ENCODE measurements around the gene GTF3C1.

DNA sequence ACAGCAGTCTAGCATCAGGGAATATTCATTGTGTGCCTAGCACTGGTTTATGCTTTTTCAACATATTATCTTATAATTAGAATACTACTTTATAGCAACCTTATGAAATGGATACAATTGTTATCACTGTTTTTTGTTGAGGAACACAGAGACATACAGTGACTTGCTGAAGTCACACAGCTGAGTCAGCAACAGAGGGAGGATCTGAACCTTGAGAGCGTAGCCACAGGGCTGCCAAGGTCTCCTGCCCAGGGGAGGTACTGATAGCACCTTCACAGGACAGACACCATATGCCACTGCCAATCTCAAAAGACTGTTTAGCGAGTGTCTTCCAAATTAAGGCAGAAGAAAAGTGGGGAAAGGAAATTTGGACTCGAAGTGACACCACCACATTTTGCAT is 63.0 kb downstream of the GTF3C1 start:
- TF ChIP-seq, protein P1, sequence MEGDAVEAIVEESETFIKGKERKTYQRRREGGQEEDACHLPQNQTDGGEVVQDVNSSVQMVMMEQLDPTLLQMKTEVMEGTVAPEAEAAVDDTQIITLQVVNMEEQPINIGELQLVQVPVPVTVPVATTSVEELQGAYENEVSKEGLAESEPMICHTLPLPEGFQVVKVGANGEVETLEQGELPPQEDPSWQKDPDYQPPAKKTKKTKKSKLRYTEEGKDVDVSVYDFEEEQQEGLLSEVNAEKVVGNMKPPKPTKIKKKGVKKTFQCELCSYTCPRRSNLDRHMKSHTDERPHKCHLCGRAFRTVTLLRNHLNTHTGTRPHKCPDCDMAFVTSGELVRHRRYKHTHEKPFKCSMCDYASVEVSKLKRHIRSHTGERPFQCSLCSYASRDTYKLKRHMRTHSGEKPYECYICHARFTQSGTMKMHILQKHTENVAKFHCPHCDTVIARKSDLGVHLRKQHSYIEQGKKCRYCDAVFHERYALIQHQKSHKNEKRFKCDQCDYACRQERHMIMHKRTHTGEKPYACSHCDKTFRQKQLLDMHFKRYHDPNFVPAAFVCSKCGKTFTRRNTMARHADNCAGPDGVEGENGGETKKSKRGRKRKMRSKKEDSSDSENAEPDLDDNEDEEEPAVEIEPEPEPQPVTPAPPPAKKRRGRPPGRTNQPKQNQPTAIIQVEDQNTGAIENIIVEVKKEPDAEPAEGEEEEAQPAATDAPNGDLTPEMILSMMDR (conservative IDR thresholded peaks at IDR 0.05 in 1 of 2, IDR thresholded peaks at IDR 0.05 in 1 of 2; ENCODE audit: extremely low read depth in 1 of 2, insufficient read depth in 1 of 2, low read depth in 1 of 2, low read length in 2 of 2): no peak
- no peak for TF ChIP-seq EZH2 (IDR thresholded peaks at IDR 0.05; ENCODE audit: borderline replicate concordance, low read length)

Data from mammary epithelial cell (primary cell).